Type B pancreatic cell (in vitro differentiated cells): ENCODE results near the gene FLT1. TPM values are rescaled to one million over a fixed set of nuclear protein-coding genes. Genes with fewer than 3 reads are reported as not detected.

Experiments
- DNase-seq: peaks from one replicate; pipeline ENCODE4 v3.0.0; 2021; ENCODE audit warnings: mixed read lengths; ENCODE audit not compliant: unreplicated experiment; ENCODE audit errors: extremely low spot score
- H3K27ac Mint-ChIP-seq: 2 replicates; pipeline ENCODE4 v1.8.0; 2021; ENCODE audit warnings: mild to moderate bottlenecking, mixed read lengths
- H3K27me3 Mint-ChIP-seq: 2 replicates; pipeline ENCODE4 v1.8.0; 2021; ENCODE audit warnings: mixed read lengths
- H3K36me3 Mint-ChIP-seq: 2 replicates; pipeline ENCODE4 v1.8.0; 2021; ENCODE audit warnings: mixed read lengths
- H3K4me1 Mint-ChIP-seq: one replicate; pipeline ENCODE4 v1.8.0; 2021; ENCODE audit warnings: mixed read lengths; ENCODE audit not compliant: unreplicated experiment
- H3K4me3 Mint-ChIP-seq: 2 replicates; pipeline ENCODE4 v1.8.0; 2021; ENCODE audit warnings: mild to moderate bottlenecking, mixed read lengths
- H3K9me3 Mint-ChIP-seq: 2 replicates; pipeline ENCODE4 v1.8.0; 2021; ENCODE audit warnings: mixed read lengths
- CTCF ChIP-seq: fragments of 200-600 bp; sonication (generic); conservative IDR thresholded peaks from 2 replicates; pipeline ENCODE4 v1.5.0; 2021; ENCODE audit warnings: antibody characterized with exemption, mild to moderate bottlenecking
- total RNA-seq: library from RNA; stranded (reverse); gene quantifications from 2 replicates; pipeline ENCODE4 v1.2.1, GENCODE V29; 2021; ENCODE audit warnings: low replicate concordance

FLT1 gene
- total RNA-seq, 1 donor from 2014 or later: 1.3 TPM

- H3K4me3 Mint-ChIP-seq: no peak overlapping the region
- no peaks in the 10 kb centered on the region for H3K36me3 Mint-ChIP-seq
- TF ChIP-seq CTCF: no peak
- peaks cover 10% of the 10 kb centered on the region for H3K27me3 Mint-ChIP-seq
- peaks cover 4% of the 10 kb centered on the region for H3K4me1 Mint-ChIP-seq
- H3K27ac Mint-ChIP-seq: no peak overlapping the region
- no peaks in the 10 kb centered on the region for H3K9me3 Mint-ChIP-seq
- DNase-seq: no peak
These were observed 109.6 kb downstream of the FLT1 start for GRCh38 chr13:28385362-28385761.

GRCh38 chr13:28384789-28385188, 110.1 kb downstream of the FLT1 start:
- Mint-ChIP-seq H3K36me3 (no peaks in the 10 kb centered on the region), H3K4me1 (peaks cover 3% of the 10 kb centered on the region), H3K27ac (no peak overlapping the region), H3K9me3 (no peaks in the 10 kb centered on the region), H3K27me3 (peaks cover 9% of the 10 kb centered on the region), H3K4me3 (no peak overlapping the region)
- DNase-seq: no peak
- TF ChIP-seq CTCF: no peak

DNA sequence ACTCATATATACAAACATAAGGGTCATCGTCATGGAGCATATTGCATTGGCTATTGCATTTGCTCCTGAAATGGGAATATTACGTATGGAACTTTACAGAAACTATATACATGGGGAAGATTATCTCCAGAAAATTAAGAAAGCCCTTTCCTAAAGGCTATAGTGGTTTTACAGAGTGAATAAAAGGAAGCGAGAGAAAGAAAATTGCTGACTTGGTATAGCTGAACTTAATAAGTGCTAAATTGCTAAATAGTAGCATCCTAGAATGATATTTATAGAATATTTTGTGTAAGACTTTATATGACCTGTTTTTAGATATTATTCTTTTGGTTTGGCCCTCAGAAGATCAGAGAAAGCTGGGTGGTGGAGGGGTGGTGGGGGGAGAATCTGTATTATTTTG, 114.6 kb downstream of the FLT1 start:
- Mint-ChIP-seq H3K4me1 (no peaks in the 10 kb centered on the region), H3K27me3 (peaks cover 6% of the 10 kb centered on the region), H3K4me3 (no peak overlapping the region), H3K36me3 (no peaks in the 10 kb centered on the region), H3K27ac (no peak overlapping the region), H3K9me3 (no peaks in the 10 kb centered on the region)
- DNase-seq: no peak
- TF ChIP-seq CTCF: no peak

DNA sequence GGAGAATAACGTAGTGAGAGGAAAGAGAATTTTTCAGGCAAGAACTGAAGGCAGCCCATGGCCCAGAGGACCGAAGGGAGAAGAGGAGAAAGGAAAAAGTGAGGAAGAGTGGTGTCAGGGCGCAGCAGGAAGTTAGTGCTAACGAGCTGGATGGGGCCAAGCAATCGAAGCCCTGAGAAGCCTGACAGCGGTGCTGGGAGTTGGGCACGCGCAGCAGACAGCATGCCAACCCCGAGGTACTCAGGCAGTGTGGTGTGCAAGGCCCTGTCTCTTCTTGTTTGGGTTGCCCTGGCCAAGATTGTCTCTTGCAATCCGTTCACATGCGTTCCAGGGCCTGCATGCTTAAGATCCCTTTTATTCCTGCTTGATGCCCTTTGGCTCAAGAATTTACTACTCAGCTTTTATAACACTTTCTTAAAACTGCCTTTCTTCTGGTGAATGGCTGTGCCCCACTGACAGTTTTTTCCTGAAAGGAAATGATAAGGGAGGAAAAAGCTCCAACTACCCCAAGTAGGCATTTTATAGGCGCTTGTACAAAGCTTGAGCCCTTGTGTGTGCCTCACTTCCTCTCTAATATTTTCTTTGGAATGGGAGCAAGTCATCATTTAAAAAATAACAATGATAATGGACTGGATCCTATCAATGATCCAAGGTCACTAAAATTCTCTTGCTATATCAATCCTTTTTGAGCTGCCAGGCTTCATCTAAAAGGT, 115.4 kb downstream of the FLT1 start:
- no peak overlapping the region for H3K27ac Mint-ChIP-seq
- H3K36me3 Mint-ChIP-seq: no peaks in the 10 kb centered on the region
- no peaks in the 10 kb centered on the region for H3K9me3 Mint-ChIP-seq
- H3K4me1 Mint-ChIP-seq: no peaks in the 10 kb centered on the region
- no peak for TF ChIP-seq CTCF
- H3K27me3 Mint-ChIP-seq: peaks cover 6% of the 10 kb centered on the region
- H3K4me3 Mint-ChIP-seq: no peak overlapping the region
- DNase-seq: no peak

GRCh38 chr13:28376604-28377003, 118.3 kb downstream of the FLT1 start:
- H3K36me3 Mint-ChIP-seq: no peaks in the 10 kb centered on the region
- TF ChIP-seq CTCF: no peak
- no peaks in the 10 kb centered on the region for H3K4me1 Mint-ChIP-seq
- no peak for DNase-seq
- H3K4me3 Mint-ChIP-seq: no peak overlapping the region
- H3K9me3 Mint-ChIP-seq: no peaks in the 10 kb centered on the region
- no peak overlapping the region for H3K27ac Mint-ChIP-seq
- H3K27me3 Mint-ChIP-seq: peaks cover 6% of the 10 kb centered on the region
